H7 (cell line): ENCODE measurements around the gene CCL27. TPM values are rescaled to one million over a fixed set of nuclear protein-coding genes. Genes with fewer than 3 reads are reported as not detected.
A peak's percentile ranks its signal among the peaks of the same experiment; 100 is the strongest.

Experiments
- DNase-seq: peaks from one replicate; pipeline ENCODE4 v3.0.0; 2012
- H3K27me3 ChIP-seq: 2 replicates; pipeline ENCODE4 v1.6.0; 2011; ENCODE audit warnings: mild to moderate bottlenecking, low read length; ENCODE audit not compliant: control insufficient read depth, insufficient read depth
- H3K36me3 ChIP-seq: replicated peaks from 2 replicates; pipeline ENCODE4 v1.5.1; 2011; ENCODE audit warnings: low read length; ENCODE audit not compliant: control insufficient read depth, insufficient read depth
- H3K4me3 ChIP-seq: 2 replicates; pipeline ENCODE4 v1.5.1; 2011; ENCODE audit warnings: low read depth, mild to moderate bottlenecking, control low read depth, low read length, moderate library complexity; ENCODE audit not compliant: insufficient read depth
- total RNA-seq: library from RNA; depleted of rRNA; stranded (reverse); fragments of >200 nt; shearing (Covaris generic); gene quantifications from 2 replicates; pipeline ENCODE4 v1.2.3, GENCODE V29; 2014; rRNA removed

The CCL27 gene, protein sequence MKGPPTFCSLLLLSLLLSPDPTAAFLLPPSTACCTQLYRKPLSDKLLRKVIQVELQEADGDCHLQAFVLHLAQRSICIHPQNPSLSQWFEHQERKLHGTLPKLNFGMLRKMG
- 0.10 and 0.41 TPM in 2 replicates for total RNA-seq

DNA sequence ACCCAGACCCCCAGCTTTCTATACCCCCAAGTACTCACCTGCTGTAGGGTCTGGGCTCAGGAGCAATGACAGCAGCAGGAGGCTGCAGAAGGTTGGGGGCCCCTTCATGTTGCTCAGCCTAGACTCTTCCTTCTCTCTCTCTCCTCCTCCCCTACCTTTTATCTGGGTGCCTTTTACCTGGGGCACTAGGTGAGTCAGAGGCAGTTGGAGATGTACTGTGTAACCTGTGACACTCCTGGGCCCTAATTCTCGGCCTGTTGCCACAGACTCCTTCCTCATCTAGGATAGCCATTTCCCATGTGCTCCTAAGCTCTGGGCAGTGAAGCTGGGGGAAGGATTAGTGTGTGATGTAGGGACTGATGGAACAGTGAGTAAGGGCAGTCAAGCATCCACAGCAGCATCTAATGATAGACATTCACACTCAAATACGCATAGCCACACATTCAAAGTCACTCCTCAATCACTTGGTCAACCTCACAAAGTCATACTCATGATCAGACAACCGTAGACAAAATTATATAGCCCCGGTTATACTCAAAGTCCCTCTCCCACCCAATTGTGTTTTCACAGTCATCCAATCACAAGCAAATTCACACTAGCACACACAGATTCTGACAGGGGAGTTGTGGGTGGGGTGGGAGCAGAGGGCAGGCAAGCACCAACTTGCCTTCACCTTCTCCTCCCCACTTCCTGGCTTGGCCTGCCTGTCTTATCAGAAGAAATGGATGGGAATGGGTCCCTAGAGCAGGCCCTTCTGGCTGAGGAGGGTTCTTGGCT is at the start of gene CCL27:
TSS of gene CCL27 (minus strand) at position 132 of the 777 bp plus-strand sequence. CDS start at position 108, 24 bp downstream.
- Histone ChIP-seq H3K36me3 (no peaks in the 10 kb centered on the region; the same call in 1 of the 2 replicates), H3K4me3 (no peak within 1 kb of the TSS), H3K27me3 (no peaks in the 10 kb centered on the region)
- no peak for DNase-seq

DNA sequence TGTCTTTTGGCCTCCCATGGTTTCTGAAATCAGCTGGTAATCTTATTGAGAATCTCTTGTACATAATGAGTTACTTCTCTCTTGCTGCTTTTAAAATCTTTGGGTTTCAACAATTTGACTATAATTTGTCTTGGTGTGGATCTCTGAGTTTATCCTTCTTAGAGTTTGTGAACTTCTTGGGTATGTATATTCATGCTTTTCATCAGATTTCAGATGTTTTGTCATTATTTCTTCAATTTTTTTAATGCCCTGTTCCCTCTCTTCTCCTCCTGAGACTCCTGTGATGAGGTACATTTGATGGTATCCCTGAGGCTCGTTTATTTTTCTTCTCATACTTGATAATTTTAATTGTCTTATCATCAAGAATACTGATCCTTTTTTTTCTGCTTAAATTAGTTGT is 49.7 kb upstream of the CCL27 start:
- no peaks in the 10 kb centered on the region; the same call in 1 of the 2 replicates for H3K27me3 ChIP-seq
- H3K4me3 ChIP-seq: no peak overlapping the region
- no peaks in the 10 kb centered on the region for H3K36me3 ChIP-seq
- DNase-seq: no peak

DNA sequence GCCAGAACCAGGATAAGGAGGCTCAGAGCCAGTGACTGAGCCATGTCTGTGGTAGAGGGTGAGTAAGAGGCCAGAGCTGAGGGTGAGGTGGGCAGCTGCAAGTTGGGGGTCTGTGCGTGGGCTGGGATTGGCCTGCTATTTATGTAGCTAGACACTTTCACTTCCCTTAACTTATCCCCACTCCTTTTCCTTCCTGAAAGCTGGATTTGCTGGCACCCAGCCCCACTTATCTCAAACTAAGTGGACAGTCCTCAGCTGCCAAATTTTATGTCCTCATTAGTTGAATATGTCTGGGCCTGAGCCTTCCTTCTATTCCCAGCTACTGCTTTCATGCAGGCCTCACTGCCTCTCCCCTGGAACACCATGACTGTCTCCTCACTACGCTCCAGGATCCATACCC is 47.6 kb upstream of the CCL27 start, which contains the start of gene CCL21:
TSS of gene CCL21 (minus strand) at position 114 of the 400 bp plus-strand sequence. CDS start at position 44, 70 bp downstream.
- no peaks in the 10 kb centered on the region for H3K27me3 ChIP-seq
- H3K36me3 ChIP-seq: no peaks in the 10 kb centered on the region
- H3K4me3 ChIP-seq: no peak within 1 kb of the TSS
- no peak for DNase-seq

DNA sequence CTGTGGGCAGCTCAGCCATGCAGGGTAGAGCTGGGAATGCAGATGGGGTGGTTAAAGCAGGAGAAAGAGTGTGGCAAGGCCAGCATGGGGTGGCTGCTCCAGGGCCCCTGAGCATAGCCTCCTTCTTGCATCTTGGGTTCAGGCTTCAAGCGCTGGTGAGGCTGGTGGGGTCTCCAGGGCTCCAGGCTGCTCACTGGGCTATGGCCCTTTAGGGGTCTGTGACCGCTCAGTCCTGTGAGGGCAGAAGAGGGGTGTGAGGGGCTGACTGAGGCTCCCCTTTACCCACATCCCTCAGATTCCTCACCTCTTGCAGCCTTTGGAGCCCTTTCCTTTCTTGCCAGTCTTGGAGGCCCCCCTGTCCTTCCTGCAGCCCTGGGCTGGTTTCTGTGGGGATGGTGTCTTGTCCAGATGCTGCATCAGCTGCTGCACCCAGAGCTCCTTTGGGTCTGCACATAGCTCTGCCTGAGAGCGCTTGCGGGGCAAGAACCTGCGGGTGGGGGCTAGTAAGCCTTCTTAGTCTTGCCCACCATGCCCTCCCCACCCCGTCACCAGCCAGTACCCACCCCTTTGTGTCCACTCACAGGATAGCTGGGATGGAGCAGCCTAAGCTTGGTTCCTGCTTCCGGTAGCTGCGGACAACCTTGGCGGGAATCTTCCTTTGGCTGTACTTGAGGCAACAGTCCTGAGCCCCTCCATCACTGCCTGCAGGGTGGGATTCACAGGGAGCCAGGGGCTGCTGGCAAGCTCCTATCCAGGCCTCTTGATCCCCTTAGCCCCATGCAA is 46.9 kb upstream of the CCL27 start:
- no peak for DNase-seq
- H3K27me3 ChIP-seq: no peaks in the 10 kb centered on the region
- no peaks in the 10 kb centered on the region for H3K36me3 ChIP-seq
- no peak overlapping the region for H3K4me3 ChIP-seq

DNA sequence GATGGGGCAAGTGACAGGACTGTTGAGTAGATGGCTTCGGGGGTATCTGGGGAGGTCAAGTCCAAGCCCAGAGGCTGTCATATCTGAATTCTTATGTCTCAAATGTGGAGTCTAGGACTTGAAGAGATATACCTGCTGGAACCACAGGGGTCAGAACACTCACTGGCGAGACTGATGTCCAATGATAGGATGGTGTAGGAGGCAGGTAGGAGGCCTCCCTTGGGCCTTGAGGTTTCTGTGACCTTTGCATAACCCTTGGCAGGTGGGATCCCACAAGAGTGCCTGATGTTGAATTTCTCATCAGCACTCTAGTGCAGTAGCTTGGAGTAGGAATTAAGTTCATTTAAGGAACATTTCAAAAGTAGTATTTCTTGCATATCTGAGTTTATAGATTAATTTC is 44.7 kb upstream of the CCL27 start:
- no peak overlapping the region for H3K4me3 ChIP-seq
- H3K36me3 ChIP-seq: no peaks in the 10 kb centered on the region
- DNase-seq: no peak
- H3K27me3 ChIP-seq: no peaks in the 10 kb centered on the region

DNA sequence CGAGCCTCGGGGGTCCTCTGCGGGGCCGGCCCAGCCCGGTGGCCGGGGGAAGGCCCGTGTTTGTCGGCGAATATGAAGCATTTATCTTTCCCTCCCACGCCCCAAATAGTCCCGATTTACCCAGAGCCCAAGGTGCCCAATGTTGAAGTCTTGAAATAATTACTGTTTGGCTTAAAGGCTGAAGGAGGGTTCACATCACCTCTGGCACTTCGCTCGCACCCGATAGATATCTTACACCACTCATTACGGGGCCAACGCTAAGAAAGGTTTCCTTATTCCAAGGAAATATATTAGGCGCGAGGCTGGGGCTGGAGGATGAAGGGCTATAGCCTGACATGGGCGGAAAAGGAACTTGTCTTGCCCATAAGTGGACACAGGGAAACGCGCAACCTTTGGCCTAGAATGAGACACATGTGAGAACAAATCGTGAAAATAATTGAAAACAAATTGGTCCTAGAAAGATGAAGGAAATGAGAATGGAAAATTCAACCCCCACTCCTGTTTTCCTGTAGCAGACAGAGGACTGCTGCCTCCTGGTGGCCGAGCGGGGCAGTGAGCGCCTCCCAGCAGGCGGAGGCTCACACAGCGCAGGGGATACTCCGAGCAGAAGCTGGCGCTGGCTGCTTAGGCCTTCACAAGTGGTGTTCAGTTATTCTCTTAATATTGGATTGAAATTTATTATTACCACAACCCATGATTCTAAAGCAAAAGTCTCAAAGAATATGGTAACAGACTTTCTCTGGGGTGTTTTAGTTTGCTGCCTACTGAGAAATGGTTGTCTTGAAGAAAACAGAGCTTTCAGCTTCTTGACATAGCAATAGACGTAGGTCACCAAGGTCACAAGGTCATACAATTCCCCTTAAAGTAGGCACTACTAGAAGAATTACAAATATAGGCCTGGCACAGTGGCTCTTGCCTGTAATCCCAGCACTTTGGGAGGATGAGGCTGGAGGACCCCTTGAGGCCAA is 39.6 kb upstream of the CCL27 start:
- Histone ChIP-seq H3K36me3 (no peaks in the 10 kb centered on the region), H3K27me3 (peaks cover 30% of the 10 kb centered on the region), H3K4me3 (peak overlapping the region; percentile 48)
- peak; percentile 92 for DNase-seq

DNA sequence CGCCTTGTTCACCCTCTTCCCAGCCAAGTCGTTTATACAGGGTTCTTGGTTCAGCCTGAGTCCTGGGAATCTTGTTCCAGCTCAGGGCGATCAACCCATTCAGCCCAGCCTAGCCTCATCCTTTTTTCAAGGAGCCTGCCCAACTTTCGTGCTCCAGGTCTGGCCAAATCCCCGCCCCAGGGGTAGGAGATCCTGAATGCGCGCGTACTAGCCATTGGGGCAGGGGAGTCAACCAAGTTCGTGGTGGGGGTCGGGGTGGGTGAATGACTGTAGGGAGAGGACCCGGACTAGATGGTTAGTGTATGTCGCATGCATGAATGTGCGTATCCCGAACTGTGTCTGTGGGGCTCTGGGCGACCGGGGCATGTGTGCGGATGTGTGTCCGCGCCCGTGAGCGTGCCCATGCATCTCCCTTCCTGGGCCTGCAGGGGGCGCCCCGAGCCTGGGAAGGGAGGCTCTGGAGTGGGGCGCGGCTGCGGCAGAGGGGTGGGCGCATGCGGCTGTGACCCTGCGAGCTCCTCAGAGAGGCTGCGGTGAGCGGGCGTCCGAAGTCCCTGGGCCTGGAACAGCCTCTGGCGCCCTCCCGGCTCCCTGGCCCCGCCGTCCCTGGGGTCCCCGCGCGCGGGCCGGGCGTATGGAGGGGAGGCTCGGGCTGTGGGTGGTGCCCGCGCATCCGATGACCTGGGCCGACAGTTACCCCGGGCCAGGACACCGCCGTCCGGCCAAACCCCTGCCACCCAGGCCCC is 38.7 kb upstream of the CCL27 start:
- no peaks in the 10 kb centered on the region for H3K36me3 ChIP-seq
- peak overlapping the region; percentile 48 for H3K4me3 ChIP-seq
- DNase-seq: peak; percentile 95
- peaks cover 30% of the 10 kb centered on the region for H3K27me3 ChIP-seq

DNA sequence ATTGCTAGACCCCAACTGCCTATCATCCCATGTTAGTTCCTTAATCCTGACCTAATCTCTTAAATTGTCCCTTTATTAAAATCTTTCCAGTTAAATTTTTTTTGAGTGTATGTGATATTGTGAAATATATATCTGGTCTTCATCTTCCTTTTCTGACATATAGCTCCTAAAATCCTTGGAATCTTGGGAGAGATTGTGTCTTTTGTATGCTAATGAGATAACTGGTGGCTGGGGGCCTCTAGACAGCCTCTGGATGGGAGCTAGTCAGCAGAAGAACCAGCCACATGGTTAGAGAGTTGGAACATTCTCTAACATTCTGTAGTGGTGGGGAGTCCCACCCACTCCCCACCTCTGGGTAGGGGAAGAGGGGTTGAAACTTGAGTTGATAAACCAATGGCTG is 32.4 kb upstream of the CCL27 start:
- H3K36me3 ChIP-seq: no peaks in the 10 kb centered on the region
- H3K4me3 ChIP-seq: no peak overlapping the region
- H3K27me3 ChIP-seq: peaks cover 9% of the 10 kb centered on the region
- no peak for DNase-seq

DNA sequence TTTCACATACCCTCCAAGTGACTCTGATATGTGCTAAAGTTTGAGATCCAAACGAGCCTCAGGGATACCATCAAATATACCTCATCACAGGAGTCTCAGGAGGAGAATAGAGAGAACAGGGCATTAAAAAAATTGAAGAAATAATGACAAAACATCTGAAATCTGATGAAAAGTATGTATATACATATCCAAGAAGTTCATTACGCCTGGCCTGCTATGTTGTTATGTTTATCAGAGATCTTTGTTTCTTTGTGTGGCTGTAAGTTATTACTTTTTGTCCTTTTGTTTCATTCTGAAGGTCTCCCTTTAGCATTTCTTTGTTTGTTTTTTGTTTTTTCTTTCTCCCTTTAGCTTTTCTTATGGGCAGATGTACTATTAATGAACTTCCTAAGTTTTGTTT is 31.1 kb upstream of the CCL27 start:
- no peak for DNase-seq
- no peaks in the 10 kb centered on the region for H3K36me3 ChIP-seq
- H3K4me3 ChIP-seq: no peak overlapping the region
- no peaks in the 10 kb centered on the region for H3K27me3 ChIP-seq

DNA sequence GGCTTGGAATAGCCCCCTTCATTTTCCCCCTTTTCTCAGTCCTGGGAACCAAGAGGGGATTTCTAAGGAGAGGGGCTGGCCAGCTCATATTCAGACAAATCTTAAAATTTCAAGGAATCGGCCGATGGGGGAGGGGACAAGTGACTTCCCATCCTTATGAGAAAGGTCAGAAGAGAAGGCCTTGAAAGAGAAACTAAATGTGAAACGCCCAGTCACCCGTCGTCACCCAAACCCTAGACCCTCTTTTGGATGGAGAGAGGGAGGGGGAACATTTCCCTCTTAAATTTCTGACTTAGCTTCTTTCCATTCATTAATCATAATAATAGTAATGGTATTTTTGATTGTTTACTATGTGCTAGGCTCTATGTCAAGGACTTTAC is 29.5 kb upstream of the CCL27 start:
- H3K36me3 ChIP-seq: no peaks in the 10 kb centered on the region
- no peak overlapping the region for H3K4me3 ChIP-seq
- H3K27me3 ChIP-seq: no peaks in the 10 kb centered on the region
- DNase-seq: no peak

DNA sequence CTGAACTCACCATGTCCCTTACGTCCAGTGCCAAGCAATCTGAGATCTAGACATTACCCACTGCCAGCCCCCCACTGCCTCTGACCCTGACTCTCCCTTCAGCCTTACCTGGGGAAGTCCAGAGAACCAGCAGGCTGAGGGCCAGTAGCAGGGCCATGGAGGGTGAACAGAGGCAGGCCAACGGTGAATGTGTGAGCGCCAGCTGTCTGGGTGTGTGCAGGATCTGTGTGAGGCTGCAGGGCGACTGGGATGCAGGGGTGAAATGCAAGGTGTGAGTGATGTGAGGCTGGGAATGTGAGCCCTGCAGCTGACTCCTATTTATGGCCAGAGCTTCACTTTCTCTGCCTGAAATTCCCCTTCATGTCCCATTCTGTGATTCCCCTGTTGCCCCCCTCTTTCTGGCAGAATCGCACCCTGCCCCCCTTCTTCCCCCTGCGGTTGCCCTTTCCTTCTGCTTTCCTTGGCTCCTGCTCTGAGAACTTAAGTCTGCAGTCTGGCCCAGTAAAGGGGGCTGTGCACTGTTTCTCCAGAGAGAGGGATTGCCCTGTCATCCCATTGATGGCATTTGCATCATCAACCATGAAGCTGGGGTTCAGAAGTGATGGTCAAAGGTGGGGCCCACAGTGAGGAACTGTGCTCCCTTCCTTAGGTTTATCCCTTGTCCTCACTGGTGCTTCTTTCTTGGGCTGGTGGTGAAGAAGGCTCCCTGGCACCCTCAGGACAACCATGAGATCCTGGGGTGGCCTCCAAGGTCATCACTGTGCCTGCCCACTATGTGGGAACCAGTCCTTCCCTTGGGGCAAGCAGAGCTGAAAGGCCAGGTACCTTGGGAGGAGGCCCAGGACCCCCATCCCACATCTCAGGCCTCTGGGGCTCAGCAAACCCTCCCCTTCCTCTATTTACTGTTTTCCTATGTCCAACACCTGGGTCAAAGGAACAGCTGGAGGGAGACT is 28.8 kb upstream of the CCL27 start, which contains the start of gene CCL19:
TSS of gene CCL19 (minus strand) at position 294 of the 953 bp plus-strand sequence. CDS start at position 157, 137 bp downstream.
- no peaks in the 10 kb centered on the region for H3K36me3 ChIP-seq
- H3K4me3 ChIP-seq: no peak within 1 kb of the TSS
- no peaks in the 10 kb centered on the region for H3K27me3 ChIP-seq
- DNase-seq: no peak

DNA sequence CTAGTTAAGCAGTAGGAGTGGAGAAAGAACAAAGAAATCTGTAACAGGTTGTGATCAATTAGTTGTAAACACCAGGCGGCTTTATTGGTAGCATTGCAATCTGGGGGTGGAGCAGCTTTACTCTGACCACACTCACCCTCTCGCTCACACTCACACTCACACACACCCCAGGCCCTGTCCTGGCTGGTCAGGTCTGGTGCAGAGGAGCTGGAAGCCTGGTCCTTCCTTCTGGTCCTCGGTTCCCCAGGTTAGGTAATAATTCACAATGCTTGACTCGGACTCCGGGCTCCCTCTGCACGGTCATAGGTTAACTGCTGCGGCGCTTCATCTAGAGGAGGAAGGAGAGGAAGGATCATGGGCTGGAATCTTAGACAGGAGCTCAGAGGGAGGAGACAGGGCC is 27.1 kb upstream of the CCL27 start:
- no peaks in the 10 kb centered on the region for H3K27me3 ChIP-seq
- no peak overlapping the region for H3K4me3 ChIP-seq
- no peak for DNase-seq
- no peaks in the 10 kb centered on the region for H3K36me3 ChIP-seq

DNA sequence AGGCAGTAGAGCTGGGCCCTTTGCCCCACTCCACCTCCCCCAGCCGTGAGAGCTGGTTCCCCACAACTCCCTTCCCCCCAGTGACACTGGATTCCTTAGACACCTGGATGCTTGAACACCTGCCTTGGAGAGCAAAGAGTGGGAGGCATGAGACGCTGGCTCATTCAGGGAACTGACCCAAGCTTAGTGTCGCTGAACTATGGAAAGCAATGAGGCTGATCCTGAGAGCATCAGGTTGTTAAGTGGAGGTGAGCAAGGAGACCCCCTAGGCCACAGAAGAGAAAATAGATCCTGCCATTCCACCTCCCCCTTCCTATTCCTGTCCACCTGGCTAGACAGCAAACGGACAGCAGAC is 26.6 kb upstream of the CCL27 start:
- H3K36me3 ChIP-seq: no peaks in the 10 kb centered on the region
- H3K27me3 ChIP-seq: no peaks in the 10 kb centered on the region
- no peak overlapping the region for H3K4me3 ChIP-seq
- DNase-seq: no peak
